Stimulated activated CD8-positive, alpha-beta memory T cell treated with anti-CD3 and anti-CD28 coated beads, Interleukin-7, amount 100 ng/mL, for 48 hours (primary cell): ENCODE measurements around the gene HBQ1.
A peak's percentile ranks its signal among the peaks of the same experiment; 100 is the strongest.
"Not testable (repeated sequence)": the region's sequence is repeated elsewhere in the genome, so short reads cannot be mapped to it uniquely, and the experiment has no call there.

Source experiments
- DNase-seq, 2 donors: peaks; one replicate each; pipeline ENCODE4 v3.0.0-alpha.2; 2020; ENCODE audit warnings: low read depth in 1 of 2; ENCODE audit errors: extremely low read depth in 1 of 2

Gene HBQ1

GRCh38 chr16:200388-200787, 20.1 kb downstream of the HBQ1 start:
- no peak for DNase-seq

GRCh38 chr16:203246-203645, 23.0 kb downstream of the HBQ1 start:
- DNase-seq: no peak

DNA sequence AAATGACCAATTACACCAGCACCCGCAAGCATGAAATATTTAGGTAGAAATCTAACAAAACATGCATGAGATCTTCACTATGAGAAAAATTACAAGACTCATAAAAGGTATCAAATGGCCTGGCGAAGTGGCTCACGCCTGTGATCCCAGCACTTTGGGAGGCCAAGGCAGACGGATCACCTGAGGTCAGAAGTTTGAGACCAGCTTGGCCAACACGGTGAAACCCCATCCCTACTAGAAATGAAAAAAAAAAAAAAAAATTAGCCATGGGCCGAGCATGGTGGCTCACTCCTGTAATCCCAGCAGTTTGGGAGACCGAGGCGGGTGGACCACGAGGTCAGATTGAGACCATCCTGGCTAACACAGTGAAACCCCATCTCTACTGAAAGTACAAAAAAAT, 23.8 kb downstream of the HBQ1 start:
- DNase-seq: not testable (repeated sequence)

GRCh38 chr16:209359-209758, 29.1 kb downstream of the HBQ1 start:
- not testable (repeated sequence) for DNase-seq

- not testable (repeated sequence) for DNase-seq
Measured at GRCh38 chr16:211631-212180, 31.4 kb downstream of the HBQ1 start.

- no peak for DNase-seq
Measured at GRCh38 chr16:212999-213398, 32.7 kb downstream of the HBQ1 start.

DNA sequence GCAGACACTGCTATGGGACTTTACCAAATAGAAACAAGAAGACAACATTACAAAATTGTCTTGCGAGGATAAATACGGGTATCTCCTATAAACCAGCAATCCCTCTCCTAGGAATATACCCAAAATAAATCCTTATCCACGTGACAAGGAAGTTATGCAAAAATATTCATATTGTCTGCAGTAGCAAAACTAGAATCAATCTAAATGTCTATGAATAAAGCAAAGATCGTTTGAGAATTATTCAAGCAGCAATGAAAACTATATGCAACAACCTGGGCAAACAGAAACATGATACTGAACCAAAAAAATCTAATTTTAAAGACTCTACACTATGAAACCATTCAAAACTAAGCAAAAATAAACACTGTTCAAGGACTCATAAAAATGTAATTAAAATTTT, 39.8 kb downstream of the HBQ1 start:
- DNase-seq: no peak

DNA sequence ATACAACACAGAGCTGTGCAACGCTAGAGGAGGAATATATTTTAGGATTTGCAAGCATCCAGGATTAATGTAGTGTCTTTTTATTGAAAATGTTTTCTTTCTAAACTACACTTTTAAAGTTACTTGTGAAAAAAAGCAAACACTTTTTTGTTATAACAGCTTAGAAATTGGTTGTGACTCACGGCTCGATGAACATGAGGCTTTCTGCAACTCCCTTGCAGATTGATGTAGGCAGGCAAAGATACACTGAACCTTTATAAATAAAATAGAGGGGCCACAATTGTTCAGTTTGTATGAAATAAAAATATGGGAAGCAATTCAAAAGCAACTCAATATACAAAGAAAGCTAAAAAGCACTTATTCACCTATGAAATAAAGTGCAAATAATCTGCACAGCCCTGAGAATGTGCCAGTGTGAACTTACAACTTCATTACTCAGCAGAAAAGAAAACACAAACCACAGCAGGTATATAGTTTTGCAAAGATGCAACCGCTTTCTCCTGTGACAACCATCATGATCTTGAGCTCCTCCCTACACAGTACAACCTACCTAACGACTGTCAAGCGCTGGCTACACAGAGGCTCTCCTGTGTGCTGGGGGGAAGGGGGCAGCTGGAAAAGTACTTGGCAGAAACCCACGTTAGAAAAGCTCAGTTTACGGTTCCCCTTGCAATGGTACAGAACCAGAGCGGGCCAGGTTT, 48.0 kb downstream of the HBQ1 start:
- no peak for DNase-seq

GRCh38 chr16:228852-229730, 48.8 kb downstream of the HBQ1 start, which contains the start of gene LUC7L:
Gene LUC7L (minus strand): TSS chr16:229449. CDS start chr16:229339, 110 bp downstream.
- peak; percentile 80 to 82 for DNase-seq

DNA sequence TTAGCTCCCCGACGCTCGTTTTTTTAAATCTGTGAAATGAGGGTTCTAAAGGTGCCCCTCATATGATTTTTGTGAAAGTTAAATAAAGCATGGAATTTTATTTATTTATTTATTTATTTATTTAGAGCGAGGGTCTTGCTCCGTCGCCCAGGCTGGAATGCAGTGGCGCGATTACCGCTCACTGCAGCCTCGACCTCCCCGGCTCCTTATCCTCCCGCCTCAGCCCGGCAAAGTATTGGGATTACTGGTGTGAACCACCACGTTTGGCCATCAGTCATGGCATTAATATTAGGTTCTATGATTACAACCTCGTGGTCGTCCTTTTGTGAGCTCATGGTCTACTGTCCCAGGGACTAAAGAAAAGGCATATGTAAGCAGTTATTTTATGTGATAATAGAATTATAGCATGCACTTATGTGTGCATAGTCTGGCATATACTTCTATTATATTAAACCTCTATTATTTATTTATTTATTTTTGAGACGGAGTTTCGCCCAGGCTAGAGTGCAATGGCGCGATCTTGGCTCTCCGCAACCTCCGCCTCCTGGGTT, 49.5 kb downstream of the HBQ1 start:
- no peak for DNase-seq

- DNase-seq: not testable (repeated sequence)
Measured at GRCh38 chr16:230351-230750, 50.1 kb downstream of the HBQ1 start.
